ENCODE results near the gene CHST8. TPM values are rescaled to one million over a fixed set of nuclear protein-coding genes. Genes with fewer than 3 reads are reported as not detected.

CHST8 gene
- total RNA-seq, 1 donor from 2014 or later: 3.2 TPM

- intact Hi-C loops (cut with DNase I): no loop called here
- Histone ChIP-seq H3K4me3 (no peak overlapping the region), H3K27me3 (no peaks in the 10 kb centered on the region), H3K9me3 (no peaks in the 10 kb centered on the region), H3K36me3 (no peaks in the 10 kb centered on the region), H3K27ac (no peak overlapping the region), H3K4me1 (no peaks in the 10 kb centered on the region)
- TF ChIP-seq POLR2AphosphoS5 (IDR thresholded peaks at IDR 0.05; ENCODE audit: insufficient read depth in 1 of 2, low read depth in 1 of 2) (no peak), POLR2A (IDR thresholded peaks at IDR 0.05) (no peak), CTCF (IDR thresholded peaks at IDR 0.05) (no peak)
- DNase-seq (ENCODE audit: extremely low spot score in 2 of 2): no peak
Measured at GRCh38 chr19:33724021-33724720, 102.4 kb downstream of the CHST8 start.

GRCh38 chr19:33724721-33725060, 102.9 kb downstream of the CHST8 start:
- H3K4me3 ChIP-seq: no peak overlapping the region
- no peak overlapping the region for H3K27ac ChIP-seq
- TF ChIP-seq CTCF (IDR thresholded peaks at IDR 0.05) (no peak), POLR2A (IDR thresholded peaks at IDR 0.05) (no peak), POLR2AphosphoS5 (IDR thresholded peaks at IDR 0.05; ENCODE audit: insufficient read depth in 1 of 2, low read depth in 1 of 2) (no peak)
- no peaks in the 10 kb centered on the region for H3K36me3 ChIP-seq
- no peak for DNase-seq (ENCODE audit: extremely low spot score in 2 of 2)
- no peaks in the 10 kb centered on the region for H3K9me3 ChIP-seq
- H3K27me3 ChIP-seq: no peaks in the 10 kb centered on the region
- H3K4me1 ChIP-seq: no peaks in the 10 kb centered on the region
- intact Hi-C loops (cut with DNase I): no loop called here

- Histone ChIP-seq H3K27ac (no peak overlapping the region), H3K4me3 (no peak overlapping the region), H3K9me3 (no peaks in the 10 kb centered on the region), H3K36me3 (no peaks in the 10 kb centered on the region), H3K4me1 (no peaks in the 10 kb centered on the region), H3K27me3 (no peaks in the 10 kb centered on the region)
- no peak for DNase-seq (ENCODE audit: extremely low spot score in 2 of 2)
- TF ChIP-seq POLR2AphosphoS5 (IDR thresholded peaks at IDR 0.05; ENCODE audit: insufficient read depth in 1 of 2, low read depth in 1 of 2) (no peak), CTCF (IDR thresholded peaks at IDR 0.05) (no peak), POLR2A (IDR thresholded peaks at IDR 0.05) (no peak)
- intact Hi-C loops (cut with DNase I): no loop called here
Measured at GRCh38 chr19:33725567-33725966, 103.8 kb downstream of the CHST8 start.

GRCh38 chr19:33726756-33727155, 105.0 kb downstream of the CHST8 start:
- no peak overlapping the region for H3K27ac ChIP-seq
- H3K27me3 ChIP-seq: no peaks in the 10 kb centered on the region

More at GRCh38 chr19:33726756-33727155, 105.0 kb downstream of the CHST8 start:
- Histone ChIP-seq H3K4me1 (no peaks in the 10 kb centered on the region), H3K4me3 (no peak overlapping the region), H3K9me3 (no peaks in the 10 kb centered on the region), H3K36me3 (no peaks in the 10 kb centered on the region)
- no peak for DNase-seq (ENCODE audit: extremely low spot score in 2 of 2)
- TF ChIP-seq CTCF (IDR thresholded peaks at IDR 0.05): no peak
- TF ChIP-seq POLR2AphosphoS5 (IDR thresholded peaks at IDR 0.05; ENCODE audit: insufficient read depth in 1 of 2, low read depth in 1 of 2): no peak
- no peak for TF ChIP-seq POLR2A (IDR thresholded peaks at IDR 0.05)
- intact Hi-C loops (cut with DNase I): no loop called here
